K562 (cell line): Measurements from ENCODE around the gene CHCHD5. TPM values are rescaled to one million over a fixed set of nuclear protein-coding genes. Genes with fewer than 3 reads are reported as not detected.
"Not testable (repeated sequence)": the region's sequence is repeated elsewhere in the genome, so short reads cannot be mapped to it uniquely, and the experiment has no call there.

ENCODE experiments used
- ATAC-seq: fragments of 200-7000 bp; cut with Tn5 transposase; 3 replicates; pipeline ENCODE4 v1.9.1; 2020; ENCODE audit warnings: moderate library complexity
- BruUV-seq: library from RNA; stranded (reverse); fragments of 400-500 nt; replicated peaks from 2 replicates; lab custom pipeline; 2021; lab: Mats Ljungman, UMichigan
- CTCF ChIA-PET: fragments of 300-600 bp; formaldehyde crosslinking; extraction: SDS; loops from one replicate; lab custom pipeline; 2021; ENCODE audit warnings: low intra/inter-chr PET ratio; lab: Yijun Ruan, JAX
- POLR2A ChIA-PET: fragments of 300-600, 350-650 bp; sonication (Branson Sonifier 250); formaldehyde crosslinking; extraction: SDS; loops from one replicate; lab custom pipeline; 2021; ENCODE audit warnings: antibody characterized with exemption, inconsistent platforms; lab: Yijun Ruan, JAX
- DNase-seq, 4 experiments: peaks; one replicate each; pipeline versions ENCODE4 v3.0.0 to v3.0.0-alpha.2; 2011 to 2018; ENCODE audit warnings: low spot score in 3 of 4, mixed read lengths in 3 of 4; ENCODE audit errors: extremely low read depth in 1 of 4
- FAIRE-seq: peaks from 2 replicates; lab custom pipeline; 2011; peaks lifted over from hg19 to GRCh38; lab: Jason Lieb, UNC
- H2AFZ ChIP-seq: 2 replicates; pipeline ENCODE4 v1.6.0; 2011; ENCODE audit warnings: low read depth, low read length, control low read depth, inconsistent platforms
- H3K27ac ChIP-seq: fragments of 200-600 bp; 3 replicates; pipeline ENCODE4 v1.8.0; 2011; ENCODE audit warnings: low read depth, mild to moderate bottlenecking, control low read depth, inconsistent platforms, low read length, moderate library complexity, mixed read lengths; ENCODE audit errors: extremely low read depth
- H3K27me3 ChIP-seq, 2 experiments: fragments of 300-600 bp in 1 of 2; 2 replicates in 1 of 2; 3 replicates in 1 of 2; pipeline versions ENCODE4 v1.6.0 to v1.8.0; 2011; ENCODE audit warnings: inconsistent platforms in 2 of 2, low read length in 2 of 2, mild to moderate bottlenecking in 1 of 2, mixed read lengths in 1 of 2, moderate library complexity in 1 of 2; ENCODE audit not compliant: control insufficient read depth in 2 of 2, insufficient read depth in 2 of 2
- H3K36me3 ChIP-seq: fragments of 300-600 bp; 3 replicates; pipeline ENCODE4 v1.8.0; 2011; ENCODE audit warnings: mild to moderate bottlenecking, low read length, inconsistent platforms; ENCODE audit not compliant: control insufficient read depth, insufficient read depth
- H3K4me1 ChIP-seq, 2 experiments: fragments of 200-600 bp in 1 of 2; replicated peaks in 1 of 2; 2 replicates in 1 of 2; 3 replicates in 1 of 2; pipeline versions ENCODE4 v1.5.1 to v1.8.0; 2011; ENCODE audit warnings: inconsistent platforms in 2 of 2, low read length in 2 of 2, mild to moderate bottlenecking in 1 of 2, mixed read lengths in 1 of 2, moderate library complexity in 1 of 2; ENCODE audit not compliant: control insufficient read depth in 2 of 2, insufficient read depth in 2 of 2
- H3K4me2 ChIP-seq: 2 replicates; pipeline ENCODE4 v1.6.1; 2011; ENCODE audit warnings: low read length, control low read depth, inconsistent platforms, mixed read lengths; ENCODE audit not compliant: insufficient read depth
- H3K4me3 ChIP-seq: fragments of 200-600 bp; sonication (generic), shearing (Covaris generic); 2 replicates; pipeline ENCODE4 v1.5.1; 2016; ENCODE audit warnings: control low read depth, inconsistent platforms
- H3K79me2 ChIP-seq: fragments of 200-600 bp; 3 replicates; pipeline ENCODE4 v1.8.0; 2011; ENCODE audit warnings: low read length, inconsistent platforms; ENCODE audit not compliant: control insufficient read depth, insufficient read depth
- H3K9ac ChIP-seq, 2 experiments: 2 replicates each; pipeline versions ENCODE4 v1.6.0 to v1.6.1; 2011; ENCODE audit warnings: low read depth in 2 of 2, low read length in 2 of 2, control low read depth in 1 of 2, inconsistent platforms in 1 of 2, mild to moderate bottlenecking in 1 of 2, mixed read lengths in 1 of 2; ENCODE audit not compliant: insufficient read depth in 1 of 2
- H3K9me1 ChIP-seq: one replicate; pipeline ENCODE4 v1.6.0; 2011; ENCODE audit warnings: inconsistent platforms, mild to moderate bottlenecking, low read length, moderate library complexity; ENCODE audit not compliant: control insufficient read depth, insufficient read depth
- H3K9me3 ChIP-seq: replicated peaks from 2 replicates; pipeline ENCODE4 v1.5.1; 2011; ENCODE audit warnings: low read depth, low read length, inconsistent platforms; ENCODE audit not compliant: control insufficient read depth, insufficient read depth
- H4K20me1 ChIP-seq: replicated peaks from 2 replicates; pipeline ENCODE4 v1.6.1; 2011; ENCODE audit warnings: low read length, inconsistent platforms, mixed read lengths; ENCODE audit not compliant: control insufficient read depth, insufficient read depth
- ATF7 ChIP-seq: fragments of 450-650 bp; IDR thresholded peaks from 2 replicates; pipeline ENCODE4 v1.7.1; 2014; ENCODE audit warnings: mild to moderate bottlenecking, moderate library complexity
- ETV5 ChIP-seq: sonication (generic); formaldehyde crosslinking; IDR thresholded peaks from 2 replicates; pipeline ENCODE4 v1.4.0; 2020; ENCODE audit warnings: low read depth, mild to moderate bottlenecking, missing genetic modification reagents
- EWSR1 ChIP-seq: fragments of 450-650 bp; IDR thresholded peaks from 2 replicates; pipeline ENCODE4 v1.6.1; 2018; ENCODE audit warnings: borderline replicate concordance, mild to moderate bottlenecking, low read depth, moderate library complexity; ENCODE audit not compliant: partially characterized antibody
- KAT2B ChIP-seq: IDR thresholded peaks from one replicate; pipeline ENCODE4 v1.6.1; 2012; ENCODE audit warnings: low read depth, mild to moderate bottlenecking, control low read depth, inconsistent platforms, low read length, moderate library complexity
- SIN3A ChIP-seq, 2 experiments: fragments of 150-350 bp in 1 of 2; IDR thresholded peaks; 2 replicates each; pipeline ENCODE4 v1.6.1; 2011 to 2016; ENCODE audit warnings: borderline replicate concordance in 2 of 2, low read depth in 2 of 2, low read length in 2 of 2, mild to moderate bottlenecking in 2 of 2, moderate library complexity in 2 of 2; ENCODE audit not compliant: control insufficient read depth in 1 of 2
- YBX1 ChIP-seq: fragments of 450-650 bp; IDR thresholded peaks from 2 replicates; pipeline ENCODE4 v1.7.1; 2016; ENCODE audit warnings: mild to moderate bottlenecking
- ZNF507 ChIP-seq: conservative IDR thresholded peaks from 2 replicates; pipeline ENCODE4 v1.6.1; 2017; ENCODE audit warnings: missing genetic modification characterization, missing compliant biosample characterization
- WGBS: fragments of 100-300 bp; shearing (Covaris generic); methylation state at CpG from one replicate; pipeline ENCODE4 v1.1.6; 2016; ENCODE audit warnings: low coverage, mixed read lengths; ENCODE audit not compliant: insufficient coverage; ENCODE audit errors: missing lambda C conversion rate; 5-methylcytosine and 5-hydroxymethylcytosine counted together
- in situ Hi-C: fragments of 300-500 bp; cut with MboI; formaldehyde crosslinking; loops from 4 replicates; pipeline ENCODE4 v1.15.0; 2018; ENCODE audit warnings: inconsistent platforms, mixed read lengths
- intact Hi-C: fragments of 100-400 bp; cut with micrococcal nuclease; formaldehyde crosslinking; loops from 2 replicates; pipeline ENCODE4 v1.14.2; 2022
- polyA plus RNA-seq, 8 experiments: library from polyadenylated mRNA; depleted of rRNA in 4 of 8; stranded (reverse) in 5 of 8; unstranded in 3 of 8; fragments of >200 nt; fragmentation: Nextera tagmentation in 2 of 8; fragmentation: Illumina TruSeq in 1 of 8; extraction: Ambion mirVana in 2 of 8; extraction: Trizol in 1 of 8; gene quantifications; 2 replicates each; pipeline versions ENCODE4 v1.2.1 to v1.2.3, GENCODE V29; 2011 to 2014; ENCODE audit warnings: inconsistent platforms in 1 of 8, missing spikeins in 1 of 8
- total RNA-seq, 7 experiments: library from RNA; depleted of rRNA in 6 of 7; stranded (reverse); fragments of >200 nt in 6 of 7; fragmentation: Illumina TruSeq in 2 of 7; extraction: Trizol in 2 of 7; gene quantifications; 2 replicates each; pipeline versions ENCODE4 v1.2.1 to v1.2.3, GENCODE V29; 2011 to 2021; ENCODE audit warnings: low replicate concordance in 1 of 7
- TF ChIP-seq, protein P1 (sequence below): fragments of 250-450 bp; sonication (Bioruptor Pico); IDR thresholded peaks from 2 replicates; pipeline ENCODE4 v1.8.0; 2022; ENCODE audit warnings: inconsistent platforms
- TF ChIP-seq, protein P2 (sequence below): fragments of 250-450 bp; sonication (Bioruptor Pico); IDR thresholded peaks from 2 replicates; pipeline ENCODE4 v1.5.0; 2021; ENCODE audit warnings: mild to moderate bottlenecking, borderline replicate concordance
- TF ChIP-seq, protein P3 (sequence below): fragments of 200-800 bp; sonication (Bioruptor generic); IDR thresholded peaks from 2 replicates; pipeline ENCODE4 v1.6.1; 2017; ENCODE audit warnings: missing genetic modification characterization, missing compliant biosample characterization

CHCHD5 gene
- total and polyA plus RNA-seq, 9 of the 15 experiments (the other 6 are each of a cell fraction or from before 2014, with no cell fraction given): 7.4 to 79.3 (median 33.4) TPM

DNA sequence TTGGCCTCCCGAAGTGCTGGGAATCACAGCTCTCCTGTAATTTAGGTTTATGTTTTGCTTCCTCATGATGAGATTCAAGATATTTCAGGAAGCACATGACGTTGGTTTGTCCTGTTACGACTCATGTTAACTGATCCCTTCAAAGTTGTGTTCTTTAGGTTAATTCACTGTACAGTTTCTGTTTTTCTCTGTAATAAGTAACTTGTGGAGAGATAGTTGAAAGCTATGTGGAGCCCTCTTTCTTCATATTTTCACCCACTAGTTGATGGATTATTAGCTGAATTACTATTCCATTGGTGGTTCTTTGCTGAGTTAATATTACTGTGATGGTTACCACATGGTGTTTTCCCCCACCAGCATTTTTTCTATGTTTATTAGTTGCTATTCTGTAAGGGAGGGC, 18.3 kb upstream of the CHCHD5 start:
- H3K36me3 ChIP-seq: peaks cover 96% of the 10 kb centered on the region
- ChIA-PET POLR2A (interaction anchor here (0.9 kb wide), 1 partner anchor 17 kb away, joined by 3 read pairs; no protein-coding TSS in a partner anchor), CTCF (no interaction called here)
- 67% methylated on average over 3 of the region's 3 CpGs for WGBS
- no peak overlapping the region for H2AFZ ChIP-seq
- no peak overlapping the region for H3K27ac ChIP-seq
- no peak for TF ChIP-seq ATF7
- TF ChIP-seq, protein P1, sequence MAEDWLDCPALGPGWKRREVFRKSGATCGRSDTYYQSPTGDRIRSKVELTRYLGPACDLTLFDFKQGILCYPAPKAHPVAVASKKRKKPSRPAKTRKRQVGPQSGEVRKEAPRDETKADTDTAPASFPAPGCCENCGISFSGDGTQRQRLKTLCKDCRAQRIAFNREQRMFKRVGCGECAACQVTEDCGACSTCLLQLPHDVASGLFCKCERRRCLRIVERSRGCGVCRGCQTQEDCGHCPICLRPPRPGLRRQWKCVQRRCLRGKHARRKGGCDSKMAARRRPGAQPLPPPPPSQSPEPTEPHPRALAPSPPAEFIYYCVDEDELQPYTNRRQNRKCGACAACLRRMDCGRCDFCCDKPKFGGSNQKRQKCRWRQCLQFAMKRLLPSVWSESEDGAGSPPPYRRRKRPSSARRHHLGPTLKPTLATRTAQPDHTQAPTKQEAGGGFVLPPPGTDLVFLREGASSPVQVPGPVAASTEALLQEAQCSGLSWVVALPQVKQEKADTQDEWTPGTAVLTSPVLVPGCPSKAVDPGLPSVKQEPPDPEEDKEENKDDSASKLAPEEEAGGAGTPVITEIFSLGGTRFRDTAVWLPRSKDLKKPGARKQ (CRISPR knock-in tag): no peak
- no peak for TF ChIP-seq EWSR1
- TF ChIP-seq KAT2B: no peak
- no peak for TF ChIP-seq YBX1
- TF ChIP-seq, protein P2, sequence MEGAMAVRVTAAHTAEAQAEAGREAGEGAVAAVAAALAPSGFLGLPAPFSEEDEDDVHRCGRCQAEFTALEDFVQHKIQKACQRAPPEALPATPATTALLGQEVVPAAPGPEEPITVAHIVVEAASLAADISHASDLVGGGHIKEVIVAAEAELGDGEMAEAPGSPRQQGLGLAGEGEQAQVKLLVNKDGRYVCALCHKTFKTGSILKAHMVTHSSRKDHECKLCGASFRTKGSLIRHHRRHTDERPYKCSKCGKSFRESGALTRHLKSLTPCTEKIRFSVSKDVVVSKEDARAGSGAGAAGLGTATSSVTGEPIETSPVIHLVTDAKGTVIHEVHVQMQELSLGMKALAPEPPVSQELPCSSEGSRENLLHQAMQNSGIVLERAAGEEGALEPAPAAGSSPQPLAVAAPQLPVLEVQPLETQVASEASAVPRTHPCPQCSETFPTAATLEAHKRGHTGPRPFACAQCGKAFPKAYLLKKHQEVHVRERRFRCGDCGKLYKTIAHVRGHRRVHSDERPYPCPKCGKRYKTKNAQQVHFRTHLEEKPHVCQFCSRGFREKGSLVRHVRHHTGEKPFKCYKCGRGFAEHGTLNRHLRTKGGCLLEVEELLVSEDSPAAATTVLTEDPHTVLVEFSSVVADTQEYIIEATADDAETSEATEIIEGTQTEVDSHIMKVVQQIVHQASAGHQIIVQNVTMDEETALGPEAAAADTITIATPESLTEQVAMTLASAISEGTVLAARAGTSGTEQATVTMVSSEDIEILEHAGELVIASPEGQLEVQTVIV (CRISPR knock-in tag): no peak
- TF ChIP-seq SIN3A (IDR thresholded peaks at IDR 0.05; ENCODE audit: borderline replicate concordance in 2 of 2, control insufficient read depth in 1 of 2, low read depth in 2 of 2, low read length in 2 of 2): no peak
- TF ChIP-seq, protein P3, sequence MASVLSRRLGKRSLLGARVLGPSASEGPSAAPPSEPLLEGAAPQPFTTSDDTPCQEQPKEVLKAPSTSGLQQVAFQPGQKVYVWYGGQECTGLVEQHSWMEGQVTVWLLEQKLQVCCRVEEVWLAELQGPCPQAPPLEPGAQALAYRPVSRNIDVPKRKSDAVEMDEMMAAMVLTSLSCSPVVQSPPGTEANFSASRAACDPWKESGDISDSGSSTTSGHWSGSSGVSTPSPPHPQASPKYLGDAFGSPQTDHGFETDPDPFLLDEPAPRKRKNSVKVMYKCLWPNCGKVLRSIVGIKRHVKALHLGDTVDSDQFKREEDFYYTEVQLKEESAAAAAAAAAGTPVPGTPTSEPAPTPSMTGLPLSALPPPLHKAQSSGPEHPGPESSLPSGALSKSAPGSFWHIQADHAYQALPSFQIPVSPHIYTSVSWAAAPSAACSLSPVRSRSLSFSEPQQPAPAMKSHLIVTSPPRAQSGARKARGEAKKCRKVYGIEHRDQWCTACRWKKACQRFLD (CRISPR knock-in tag): no peak
- TF ChIP-seq ETV5 (CRISPR knock-in tag): no peak
- TF ChIP-seq ZNF507 (tag): no peak
- TF ChIP-seq, all 486 proteins: peak for 0
- H3K4me1 ChIP-seq: no peaks in the 10 kb centered on the region
- H3K4me2 ChIP-seq: no peak overlapping the region
- H3K27me3 ChIP-seq: no peaks in the 10 kb centered on the region
- H3K9me3 ChIP-seq: no peaks in the 10 kb centered on the region
- no peaks in the 10 kb centered on the region for H3K79me2 ChIP-seq
- ATAC-seq (no peak), FAIRE-seq (peak; percentile 32), DNase-seq (no peak)
- intact Hi-C loops: no loop called here
- no peak overlapping the region for H3K9ac ChIP-seq
- H3K9me1 ChIP-seq: no peaks in the 10 kb centered on the region
- no TSS peak for BruUV-seq
- no peak overlapping the region for H3K4me3 ChIP-seq
- H4K20me1 ChIP-seq: no peaks in the 10 kb centered on the region
- in situ Hi-C loops: no loop called here

DNA sequence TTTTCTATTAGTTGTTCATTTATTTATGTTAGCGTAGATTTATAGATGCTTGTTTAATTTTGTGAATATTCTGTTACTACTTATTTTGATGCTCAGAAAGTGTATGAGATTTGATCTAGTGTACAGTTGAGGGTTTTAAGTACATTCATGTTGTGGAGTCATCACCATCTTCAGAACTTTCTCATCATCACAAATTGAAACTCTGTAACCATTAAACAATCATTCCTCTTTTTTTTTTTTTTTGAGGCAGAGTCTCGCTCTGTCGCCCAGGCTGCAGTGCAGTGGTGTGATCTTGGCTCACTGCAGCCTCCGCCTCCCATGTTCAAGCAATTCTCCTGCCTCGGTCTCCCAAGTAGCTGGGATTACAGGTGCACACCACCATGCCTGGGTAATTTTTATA, 17.9 kb upstream of the CHCHD5 start:
- BruUV-seq, H3K79me2 ChIP-seq, H3K4me2 ChIP-seq, H3K27ac ChIP-seq, H3K9me1 ChIP-seq, H3K9ac ChIP-seq, H3K4me1 ChIP-seq, DNase-seq, FAIRE-seq, CTCF ChIA-PET, H4K20me1 ChIP-seq, H3K9me3 ChIP-seq, in situ Hi-C loops, H2AFZ ChIP-seq, POLR2A ChIA-PET, H3K27me3 ChIP-seq, H3K4me3 ChIP-seq, ATAC-seq, intact Hi-C loops: not testable (repeated sequence)
- 86% methylated on average over 3 of the region's 5 CpGs for WGBS
- H3K36me3 ChIP-seq: peaks cover 96% of the 10 kb centered on the region
